ENCODE measurements around the gene FRMD3.
A peak's percentile ranks its signal among the peaks of the same experiment; 100 is the strongest.

Gene FRMD3

GRCh38 chr9:83330207-83331196, 207.7 kb downstream of the FRMD3 start:
- DNase-seq (ENCODE audit: low spot score) = no peak

- DNase-seq (ENCODE audit: low spot score) = peak; percentile 41
Measured at GRCh38 chr9:83327750-83328622, 210.2 kb downstream of the FRMD3 start.

- DNase-seq (ENCODE audit: low spot score) = peak; percentile 27
Measured at GRCh38 chr9:83327323-83327722, 210.9 kb downstream of the FRMD3 start.

- no peak for DNase-seq (ENCODE audit: low spot score)
Measured at GRCh38 chr9:83323148-83323547, 215.1 kb downstream of the FRMD3 start.

GRCh38 chr9:83322438-83322837, 215.8 kb downstream of the FRMD3 start:
- no peak for DNase-seq (ENCODE audit: low spot score)

- DNase-seq (ENCODE audit: low spot score) = no peak
Measured at GRCh38 chr9:83317244-83317643, 221.0 kb downstream of the FRMD3 start.

GRCh38 chr9:83315649-83316048, 222.6 kb downstream of the FRMD3 start:
- no peak for DNase-seq (ENCODE audit: low spot score)

- DNase-seq (ENCODE audit: low spot score) = no peak
Measured at GRCh38 chr9:83313781-83314180, 224.4 kb downstream of the FRMD3 start.

GRCh38 chr9:83312537-83312936, 225.7 kb downstream of the FRMD3 start:
- no peak for DNase-seq (ENCODE audit: low spot score)

- no peak for DNase-seq (ENCODE audit: low spot score)
Measured at GRCh38 chr9:83307066-83307724, 231.0 kb downstream of the FRMD3 start.

GRCh38 chr9:83304686-83305085, 233.5 kb downstream of the FRMD3 start:
- peak; percentile 71 for DNase-seq (ENCODE audit: low spot score)

- DNase-seq (ENCODE audit: low spot score) = peak; percentile 73
Measured at GRCh38 chr9:83299571-83299970, 238.6 kb downstream of the FRMD3 start.

- DNase-seq (ENCODE audit: low spot score) = no peak
Measured at GRCh38 chr9:83299094-83299493, 239.1 kb downstream of the FRMD3 start.

- no peak for DNase-seq (ENCODE audit: low spot score)
Measured at GRCh38 chr9:83296123-83296522, 242.1 kb downstream of the FRMD3 start.

- no peak for DNase-seq (ENCODE audit: low spot score)
Measured at GRCh38 chr9:83294816-83295215, 243.4 kb downstream of the FRMD3 start.

GRCh38 chr9:83291196-83291595, 247.0 kb downstream of the FRMD3 start:
- DNase-seq (ENCODE audit: low spot score) = no peak

- no peak for DNase-seq (ENCODE audit: low spot score)
Measured at GRCh38 chr9:83290692-83291091, 247.5 kb downstream of the FRMD3 start.

- no peak for DNase-seq (ENCODE audit: low spot score)
Measured at GRCh38 chr9:83287021-83287420, 251.2 kb downstream of the FRMD3 start.

- no peak for DNase-seq (ENCODE audit: low spot score)
Measured at GRCh38 chr9:83285445-83286225, 252.6 kb downstream of the FRMD3 start.

- no peak for DNase-seq (ENCODE audit: low spot score)
Measured at GRCh38 chr9:83284746-83285145, 253.5 kb downstream of the FRMD3 start.

GRCh38 chr9:83283528-83283927, 254.7 kb downstream of the FRMD3 start:
- no peak for DNase-seq (ENCODE audit: low spot score)
